ENCODE results near the gene ANO5. TPM values are rescaled to one million over a fixed set of nuclear protein-coding genes. Genes with fewer than 3 reads are reported as not detected.

The ANO5 gene
- total RNA-seq, 4 donors from 2014 or later, result 3.5 to 14.5 (median 4.8) TPM

- TF ChIP-seq POLR2A (IDR thresholded peaks at IDR 0.05), result no peak
- TF ChIP-seq, protein P1, sequence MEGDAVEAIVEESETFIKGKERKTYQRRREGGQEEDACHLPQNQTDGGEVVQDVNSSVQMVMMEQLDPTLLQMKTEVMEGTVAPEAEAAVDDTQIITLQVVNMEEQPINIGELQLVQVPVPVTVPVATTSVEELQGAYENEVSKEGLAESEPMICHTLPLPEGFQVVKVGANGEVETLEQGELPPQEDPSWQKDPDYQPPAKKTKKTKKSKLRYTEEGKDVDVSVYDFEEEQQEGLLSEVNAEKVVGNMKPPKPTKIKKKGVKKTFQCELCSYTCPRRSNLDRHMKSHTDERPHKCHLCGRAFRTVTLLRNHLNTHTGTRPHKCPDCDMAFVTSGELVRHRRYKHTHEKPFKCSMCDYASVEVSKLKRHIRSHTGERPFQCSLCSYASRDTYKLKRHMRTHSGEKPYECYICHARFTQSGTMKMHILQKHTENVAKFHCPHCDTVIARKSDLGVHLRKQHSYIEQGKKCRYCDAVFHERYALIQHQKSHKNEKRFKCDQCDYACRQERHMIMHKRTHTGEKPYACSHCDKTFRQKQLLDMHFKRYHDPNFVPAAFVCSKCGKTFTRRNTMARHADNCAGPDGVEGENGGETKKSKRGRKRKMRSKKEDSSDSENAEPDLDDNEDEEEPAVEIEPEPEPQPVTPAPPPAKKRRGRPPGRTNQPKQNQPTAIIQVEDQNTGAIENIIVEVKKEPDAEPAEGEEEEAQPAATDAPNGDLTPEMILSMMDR (IDR thresholded peaks at IDR 0.05), result no peak
- no peaks in the 10 kb centered on the region for H3K27me3 ChIP-seq
- intact Hi-C loops (cut with DNase I; ENCODE audit: low total_unique reads), result no loop called here
- no peaks in the 10 kb centered on the region for H3K4me1 ChIP-seq
- no peaks in the 10 kb centered on the region for H3K9me3 ChIP-seq
- H3K4me3 ChIP-seq, result no peak overlapping the region
- DNase-seq, result no peak
- no peaks in the 10 kb centered on the region for H3K36me3 ChIP-seq
- no peak overlapping the region for H3K27ac ChIP-seq
Measured at GRCh38 chr11:22162756-22163155, 30.1 kb upstream of the ANO5 start.

- Histone ChIP-seq H3K27me3 (no peaks in the 10 kb centered on the region), H3K4me3 (no peak overlapping the region), H3K27ac (no peak overlapping the region), H3K9me3 (no peaks in the 10 kb centered on the region), H3K36me3 (no peaks in the 10 kb centered on the region), H3K4me1 (no peaks in the 10 kb centered on the region)
- TF ChIP-seq, protein P1 (IDR thresholded peaks at IDR 0.05), result no peak
- no peak for TF ChIP-seq POLR2A (IDR thresholded peaks at IDR 0.05)
- intact Hi-C loops (cut with DNase I; ENCODE audit: low total_unique reads), result no loop called here
- DNase-seq, result no peak
Measured at GRCh38 chr11:22163394-22163797, 29.5 kb upstream of the ANO5 start.

- H3K27ac ChIP-seq, result no peak overlapping the region
- intact Hi-C loops (cut with DNase I; ENCODE audit: low total_unique reads), result no loop called here
- no peak for DNase-seq
- no peaks in the 10 kb centered on the region for H3K9me3 ChIP-seq
- H3K36me3 ChIP-seq, result no peaks in the 10 kb centered on the region
- no peaks in the 10 kb centered on the region for H3K4me1 ChIP-seq
- no peak overlapping the region for H3K4me3 ChIP-seq
- H3K27me3 ChIP-seq, result no peaks in the 10 kb centered on the region
- TF ChIP-seq POLR2A (IDR thresholded peaks at IDR 0.05), result no peak
- TF ChIP-seq, protein P1 (IDR thresholded peaks at IDR 0.05), result no peak
Measured at GRCh38 chr11:22165087-22165486, 27.8 kb upstream of the ANO5 start.

DNA sequence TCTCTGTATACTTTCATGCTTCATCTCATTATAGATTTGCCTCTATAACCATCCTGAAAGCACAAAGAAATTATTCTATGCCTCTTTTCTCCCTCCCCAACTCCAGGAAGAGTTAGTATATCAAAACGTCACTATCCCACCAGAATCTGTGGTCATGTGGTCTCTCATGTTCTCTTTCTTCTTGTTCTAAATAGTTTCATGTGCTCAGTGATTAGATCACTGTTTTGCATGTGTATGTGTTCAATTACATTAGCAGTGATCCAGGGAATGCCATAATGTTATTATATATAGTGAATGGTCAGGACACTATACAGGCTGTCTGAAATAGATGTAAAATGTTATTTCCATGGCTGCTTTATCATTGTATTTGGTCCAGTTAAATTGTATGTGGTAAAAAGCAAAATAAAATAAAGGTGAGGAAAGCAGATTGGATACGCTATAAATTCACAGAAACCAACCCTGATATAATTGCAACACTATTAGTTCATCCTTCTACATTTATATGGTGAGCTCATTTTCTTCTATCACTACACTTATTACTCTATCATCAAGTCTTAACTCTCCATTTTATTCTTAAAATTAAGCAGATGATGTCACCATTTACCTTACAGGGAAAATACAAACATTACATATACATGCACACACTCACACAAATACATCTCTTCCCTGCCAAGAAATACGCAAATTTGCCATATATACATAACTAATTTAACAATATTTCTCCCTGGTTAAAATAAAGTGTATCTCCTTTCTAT lies 26.9 kb upstream of the ANO5 start:
- no peak for DNase-seq
- no peaks in the 10 kb centered on the region for H3K36me3 ChIP-seq
- H3K9me3 ChIP-seq, result no peaks in the 10 kb centered on the region
- H3K4me1 ChIP-seq, result no peaks in the 10 kb centered on the region
- no peaks in the 10 kb centered on the region for H3K27me3 ChIP-seq
- H3K27ac ChIP-seq, result no peak overlapping the region
- intact Hi-C loops (cut with DNase I; ENCODE audit: low total_unique reads), result no loop called here
- TF ChIP-seq, protein P1 (IDR thresholded peaks at IDR 0.05), result no peak
- TF ChIP-seq POLR2A (IDR thresholded peaks at IDR 0.05), result no peak
- no peak overlapping the region for H3K4me3 ChIP-seq

DNA sequence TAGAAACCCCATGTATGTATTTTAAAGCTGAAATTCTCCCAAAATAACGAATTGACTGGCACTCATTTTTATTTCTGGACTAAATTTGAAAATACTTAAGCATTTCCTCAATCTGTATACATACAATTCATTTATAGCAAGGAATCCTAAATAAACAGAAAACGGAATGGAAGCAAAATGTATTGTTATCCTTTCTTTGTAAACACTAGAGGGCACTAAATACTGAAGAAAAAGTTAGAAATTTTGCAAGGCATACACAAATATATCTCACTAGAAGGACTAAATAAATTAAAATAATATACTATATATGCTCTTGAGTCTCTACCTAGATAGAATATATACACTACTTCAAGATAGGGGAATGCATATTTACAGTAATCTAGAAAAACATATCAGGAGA lies 23.1 kb upstream of the ANO5 start:
- H3K36me3 ChIP-seq, result no peaks in the 10 kb centered on the region
- no peak overlapping the region for H3K27ac ChIP-seq
- no peak for DNase-seq
- no peaks in the 10 kb centered on the region for H3K4me1 ChIP-seq
- no peak for TF ChIP-seq POLR2A (IDR thresholded peaks at IDR 0.05)
- TF ChIP-seq, protein P1 (IDR thresholded peaks at IDR 0.05), result no peak
- intact Hi-C loops (cut with DNase I; ENCODE audit: low total_unique reads), result no loop called here
- H3K27me3 ChIP-seq, result no peaks in the 10 kb centered on the region
- H3K9me3 ChIP-seq, result no peaks in the 10 kb centered on the region
- H3K4me3 ChIP-seq, result no peak overlapping the region
